ENCODE data around the gene TMCO1.
"Not testable (repeated sequence)": the region's sequence is repeated elsewhere in the genome, so short reads cannot be mapped to it uniquely, and the experiment has no call there.

- not testable (repeated sequence) for TF ChIP-seq EZH2 (IDR thresholded peaks at IDR 0.05; ENCODE audit: low read depth); CTCF (conservative IDR thresholded peaks at IDR 0.05)
These were observed 35.8 kb upstream of the TMCO1 start for GRCh38 chr1:165804513-165804912.
